ENCODE data around the gene TNC.

- TF ChIP-seq CTCF (IDR thresholded peaks at IDR 0.05; ENCODE audit: low read length) (no peak), EZH2 (optimal IDR thresholded peaks at IDR 0.05; ENCODE audit: low read depth, low read length) (no peak)
Measured at GRCh38 chr9:114972510-114973136, 145.3 kb downstream of the TNC start.
